Muscle of leg (tissue), 11 donors: ENCODE data around the gene SCGB2A2. TPM values are rescaled to one million over a fixed set of nuclear protein-coding genes. Genes with fewer than 3 reads are reported as not detected.

Source experiments
- DNase-seq: peaks from one replicate; pipeline ENCODE4 v3.0.0; 2013
- H3K27ac ChIP-seq: one replicate; pipeline ENCODE4 v1.5.1; 2013; ENCODE audit warnings: mild to moderate bottlenecking, low read length, control low read depth
- H3K27me3 ChIP-seq: one replicate; pipeline ENCODE4 v1.6.1; 2013; ENCODE audit warnings: low read length; ENCODE audit not compliant: control insufficient read depth, insufficient read depth
- H3K36me3 ChIP-seq: one replicate; pipeline ENCODE4 v1.6.1; 2013; ENCODE audit warnings: low read length; ENCODE audit not compliant: control insufficient read depth, insufficient read depth
- H3K4me1 ChIP-seq: one replicate; pipeline ENCODE4 v1.6.1; 2013; ENCODE audit warnings: low read length; ENCODE audit not compliant: control insufficient read depth, insufficient read depth
- H3K4me3 ChIP-seq: one replicate; pipeline ENCODE4 v1.5.1; 2013; ENCODE audit warnings: low read length, control low read depth
- H3K9me3 ChIP-seq: replicated peaks from 2 replicates; pipeline ENCODE4 v1.6.1; 2013; ENCODE audit warnings: low read depth, low read length; ENCODE audit not compliant: control insufficient read depth
- WGBS: methylation state at CpG from one replicate; pipeline ENCODE4 v1.1.5; 2013; ENCODE audit warnings: missing lambda C conversion rate; ENCODE audit not compliant: insufficient coverage; 5-methylcytosine and 5-hydroxymethylcytosine counted together
- polyA plus RNA-seq, 8 donors: library from polyadenylated mRNA; unstranded; fragments of 120-200 nt; gene quantifications; one replicate each; pipeline versions ENCODE4 v1.2.1 to v1.2.3, GENCODE V29; 2013; ENCODE audit warnings: inconsistent platforms in 1 of 8, low replicate concordance in 1 of 8; ENCODE audit not compliant: insufficient read length in 8 of 8, insufficient read depth in 1 of 8
- total RNA-seq: library from RNA; stranded (reverse); fragments of 120-200 nt; gene quantifications from one replicate; pipeline ENCODE4 v1.2.4, GENCODE V29; 2013

Gene SCGB2A2
- total and polyA plus RNA-seq, 9 donors: 0.38 TPM; not detected in 8

DNA sequence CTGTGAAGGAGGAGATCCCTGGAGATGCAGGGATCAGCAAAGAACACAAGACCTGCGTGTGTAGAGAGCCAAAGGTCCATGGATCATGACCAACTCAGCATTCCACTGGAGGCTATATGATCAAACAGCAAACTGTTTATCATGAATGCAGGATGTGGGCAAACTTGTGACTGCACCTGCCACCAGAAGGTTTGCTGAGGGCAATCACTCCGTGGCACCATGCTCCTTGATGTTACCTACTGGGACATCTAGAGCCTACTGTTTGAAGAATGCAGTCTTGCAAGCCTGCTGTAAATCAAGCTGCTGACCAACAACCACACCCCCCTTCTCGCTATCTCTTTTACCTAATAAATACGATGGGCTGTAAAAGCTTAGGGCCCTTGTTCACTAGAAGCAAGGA lies 18.3 kb upstream of the SCGB2A2 start:
- DNase-seq: no peak
- no peaks in the 10 kb centered on the region for H3K4me1 ChIP-seq
- no peaks in the 10 kb centered on the region for H3K36me3 ChIP-seq
- H3K9me3 ChIP-seq: peaks cover 18% of the 10 kb centered on the region
- H3K27me3 ChIP-seq: peaks cover 2% of the 10 kb centered on the region
- 62% methylated on average over 4 of the region's 4 CpGs for WGBS
- no peak overlapping the region for H3K27ac ChIP-seq
- H3K4me3 ChIP-seq: no peak overlapping the region

DNA sequence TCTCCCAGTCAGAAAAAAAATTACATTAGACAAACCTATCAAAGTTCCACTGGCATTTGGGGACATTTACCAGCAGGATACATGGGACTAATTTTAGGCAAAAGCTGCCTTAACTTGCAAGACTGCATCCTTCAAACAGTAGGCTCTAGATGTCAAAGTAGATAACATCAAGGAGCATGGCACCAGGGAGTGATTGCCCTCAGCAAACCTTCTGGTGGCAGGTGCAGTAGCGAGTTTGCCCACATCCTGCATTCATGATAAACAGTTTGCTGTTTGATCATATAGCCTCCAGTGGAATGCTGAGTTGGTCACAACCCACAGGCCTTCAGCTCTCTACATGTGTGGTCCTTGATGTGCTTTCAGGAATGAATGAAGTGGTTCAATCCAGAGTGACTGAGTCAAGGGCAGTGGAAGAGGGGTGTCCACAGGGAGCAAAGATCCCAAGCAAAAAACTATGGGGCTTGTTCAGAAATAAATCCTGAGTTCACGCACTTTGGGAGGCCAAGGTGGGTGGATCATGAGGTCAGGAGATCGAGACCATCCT lies 15.9 kb upstream of the SCGB2A2 start:
- Histone ChIP-seq H3K36me3 (no peaks in the 10 kb centered on the region), H3K4me3 (no peak overlapping the region), H3K9me3 (peaks cover 18% of the 10 kb centered on the region), H3K27me3 (peaks cover 2% of the 10 kb centered on the region), H3K4me1 (no peaks in the 10 kb centered on the region), H3K27ac (no peak overlapping the region)
- DNase-seq: no peak
- no CpG with 5 or more reads among the region's 3 CpGs for WGBS

DNA sequence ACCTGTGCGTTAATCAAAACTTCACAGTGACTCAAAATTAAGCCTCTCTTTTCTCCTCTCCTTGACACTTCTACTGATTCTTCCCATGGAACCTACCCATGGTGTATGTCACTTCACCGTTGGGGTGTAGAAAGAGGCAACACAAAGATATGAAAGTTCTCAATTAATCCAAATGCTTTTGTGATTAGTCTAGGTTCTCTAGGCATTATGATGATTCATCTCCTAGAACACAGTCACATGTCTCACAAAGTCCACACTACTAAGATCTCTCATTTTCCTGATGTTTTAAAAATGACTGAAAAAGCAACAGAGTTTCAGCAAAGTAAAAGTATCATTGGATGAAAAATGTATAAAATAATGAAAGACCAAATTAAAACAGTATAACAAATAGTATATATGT lies 13.7 kb upstream of the SCGB2A2 start:
- H3K4me1 ChIP-seq: no peaks in the 10 kb centered on the region
- DNase-seq: no peak
- H3K9me3 ChIP-seq: peaks cover 14% of the 10 kb centered on the region
- 90% methylated on average over 1 of the region's 2 CpGs for WGBS
- H3K27ac ChIP-seq: no peak overlapping the region
- H3K27me3 ChIP-seq: peaks cover 2% of the 10 kb centered on the region
- H3K4me3 ChIP-seq: no peak overlapping the region
- H3K36me3 ChIP-seq: no peaks in the 10 kb centered on the region

DNA sequence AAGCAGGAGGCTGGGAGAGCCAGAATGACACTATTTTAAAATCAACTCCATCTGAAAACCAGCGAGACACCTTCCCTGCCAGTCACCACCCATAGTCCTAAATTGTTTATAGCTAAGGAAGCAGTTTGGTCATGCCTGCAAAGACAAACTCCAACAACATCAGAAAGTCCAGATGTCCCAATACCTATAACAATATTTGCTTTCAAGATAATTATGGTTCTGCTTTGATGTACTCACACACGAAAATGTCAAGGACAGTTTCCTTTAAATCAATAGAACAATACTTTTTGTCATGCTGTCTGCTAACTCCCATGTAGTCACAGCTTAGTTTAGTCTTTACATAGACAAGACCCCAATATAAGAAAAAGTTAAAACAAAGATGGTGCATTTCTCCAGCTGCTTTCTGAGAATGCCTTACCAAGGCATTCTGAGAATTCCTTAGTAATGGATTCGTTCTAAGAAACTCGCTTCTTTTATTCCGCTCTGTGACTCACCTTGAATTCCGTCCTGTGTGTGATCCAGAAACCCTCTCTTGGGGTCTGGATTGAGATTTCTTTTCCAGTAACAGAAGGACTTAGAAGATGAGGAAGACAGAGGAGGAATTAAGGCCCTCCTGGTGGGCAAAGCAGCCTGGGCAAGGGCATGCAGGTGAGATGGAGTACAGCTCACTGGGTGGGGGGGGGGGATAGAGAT lies 9.6 kb upstream of the SCGB2A2 start:
- Histone ChIP-seq H3K9me3 (no peaks in the 10 kb centered on the region), H3K4me3 (no peak overlapping the region), H3K4me1 (no peaks in the 10 kb centered on the region), H3K27ac (no peak overlapping the region), H3K36me3 (no peaks in the 10 kb centered on the region), H3K27me3 (no peaks in the 10 kb centered on the region)
- WGBS: 83% methylated on average over 1 of the region's 6 CpGs
- DNase-seq: no peak

DNA sequence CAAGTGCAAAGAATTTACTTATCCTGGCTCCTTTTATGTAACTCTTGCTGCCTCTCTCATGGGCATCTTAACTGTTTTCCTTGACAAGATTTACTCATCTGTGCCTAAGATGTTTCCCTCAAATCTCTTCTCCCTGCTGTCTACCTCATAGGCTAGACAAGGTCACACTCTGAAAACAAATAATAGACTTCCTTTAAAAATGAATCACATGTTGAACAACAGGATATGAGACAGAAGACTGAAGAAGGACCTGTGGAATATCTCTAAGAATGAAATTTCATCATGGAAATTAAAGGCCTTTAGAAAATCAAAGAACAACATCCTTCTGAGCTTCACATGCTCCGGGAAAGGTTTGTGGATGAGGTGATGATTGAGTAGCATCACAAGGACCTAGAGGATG lies 6.0 kb upstream of the SCGB2A2 start:
- no peak overlapping the region for H3K27ac ChIP-seq
- WGBS: 100% methylated on average over 1 of the region's 1 CpG
- no peak overlapping the region for H3K4me3 ChIP-seq

DNA sequence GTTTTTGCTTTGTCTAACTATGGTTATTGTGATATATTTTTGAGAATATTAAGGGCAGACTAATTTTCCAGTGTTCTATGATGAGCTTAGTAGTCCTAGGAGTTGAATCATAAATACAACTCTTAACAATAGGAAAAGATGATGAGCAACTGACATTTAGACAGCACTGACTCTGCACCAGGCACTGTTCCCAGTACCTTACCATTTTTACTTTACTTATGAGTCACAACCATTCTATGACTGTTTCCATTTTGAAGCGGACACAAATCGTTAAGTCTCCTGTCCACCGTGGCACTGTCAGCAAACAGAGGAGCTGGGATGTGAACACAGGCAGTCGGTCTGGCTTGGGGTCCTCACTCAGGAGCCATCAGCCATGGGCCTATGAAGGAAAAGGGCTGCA lies 3.4 kb upstream of the SCGB2A2 start:
- peak; percentile 4 for DNase-seq
- WGBS: 75% methylated on average over 4 of the region's 4 CpGs
- H3K4me1 ChIP-seq: no peaks in the 10 kb centered on the region
- H3K27me3 ChIP-seq: no peaks in the 10 kb centered on the region
- no peak overlapping the region for H3K4me3 ChIP-seq
- no peak overlapping the region for H3K27ac ChIP-seq
- no peaks in the 10 kb centered on the region for H3K9me3 ChIP-seq
- H3K36me3 ChIP-seq: no peaks in the 10 kb centered on the region

More for the DNA sequence above, 6.0 kb upstream of the SCGB2A2 start:
- Histone ChIP-seq H3K36me3 (no peaks in the 10 kb centered on the region), H3K27me3 (no peaks in the 10 kb centered on the region), H3K9me3 (no peaks in the 10 kb centered on the region), H3K4me1 (no peaks in the 10 kb centered on the region)
- DNase-seq: no peak

DNA sequence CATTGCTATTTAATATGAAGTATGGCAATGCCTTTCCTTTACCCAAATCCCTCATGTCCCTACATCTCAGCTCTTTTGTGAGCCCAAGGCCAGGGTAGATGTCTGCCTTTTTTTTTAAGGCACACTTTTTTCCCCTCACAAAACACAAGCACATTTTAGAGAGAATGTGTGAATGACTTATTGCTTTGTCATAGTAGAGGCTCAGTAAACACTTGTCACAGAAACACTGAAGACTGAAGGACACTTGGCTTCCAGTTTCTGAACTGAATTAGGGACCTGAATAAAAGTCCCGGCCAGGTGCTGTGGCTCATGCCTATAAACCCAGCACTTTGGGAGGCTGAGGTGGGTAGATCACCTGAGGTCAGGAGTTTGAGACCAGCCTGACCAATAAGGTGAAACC lies 2.9 kb upstream of the SCGB2A2 start:
- H3K4me3 ChIP-seq: no peak overlapping the region
- no peaks in the 10 kb centered on the region for H3K36me3 ChIP-seq
- no peaks in the 10 kb centered on the region for H3K9me3 ChIP-seq
- no CpG with 5 or more reads among the region's 1 CpG for WGBS
- H3K27me3 ChIP-seq: no peaks in the 10 kb centered on the region
- no peak for DNase-seq
- H3K27ac ChIP-seq: no peak overlapping the region
- no peaks in the 10 kb centered on the region for H3K4me1 ChIP-seq

DNA sequence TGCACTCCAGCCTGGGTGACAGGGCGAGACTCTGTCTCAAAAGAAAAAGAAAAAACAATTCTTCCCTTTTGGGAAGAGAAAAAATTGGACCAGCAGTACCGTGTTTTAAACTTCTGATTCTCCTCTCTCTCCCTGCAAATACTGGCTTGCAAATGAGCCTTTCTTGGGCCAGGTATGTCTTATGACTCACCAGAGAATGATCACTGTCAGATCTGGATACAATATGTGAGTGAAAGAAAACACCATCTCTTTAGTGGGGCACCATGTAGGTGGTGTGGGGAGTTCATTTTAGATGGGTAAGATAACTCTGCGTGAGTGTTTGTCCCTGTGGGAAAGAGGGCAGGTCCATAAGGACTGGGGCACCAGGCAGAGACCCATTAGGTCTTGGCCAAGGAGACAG lies 2.4 kb upstream of the SCGB2A2 start:
- H3K4me1 ChIP-seq: no peaks in the 10 kb centered on the region
- H3K36me3 ChIP-seq: no peaks in the 10 kb centered on the region
- H3K27ac ChIP-seq: no peak overlapping the region
- DNase-seq: no peak
- no peaks in the 10 kb centered on the region for H3K27me3 ChIP-seq
- WGBS: 60% methylated on average over 1 of the region's 3 CpGs
- no peaks in the 10 kb centered on the region for H3K9me3 ChIP-seq
- no peak overlapping the region for H3K4me3 ChIP-seq

DNA sequence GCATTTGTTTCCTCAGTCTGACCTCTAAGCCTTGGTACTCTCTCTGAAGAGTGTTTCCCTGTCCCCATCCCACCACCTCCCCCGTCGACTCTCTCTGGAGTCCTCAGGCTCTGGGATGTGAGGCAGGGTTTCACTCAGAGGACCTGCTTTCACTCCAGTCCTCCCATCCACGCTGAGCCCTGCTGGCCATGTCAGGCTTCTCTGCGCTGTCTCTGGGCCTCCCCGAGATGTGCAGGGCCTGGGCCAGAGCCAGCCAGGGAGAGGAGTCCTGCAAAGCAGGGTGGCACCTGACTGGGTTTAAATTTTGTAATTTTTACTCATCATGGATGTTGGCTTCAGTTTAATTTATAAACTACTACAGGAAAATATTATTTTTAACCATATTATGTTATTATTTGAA lies 3.3 kb downstream of the SCGB2A2 start:
- no peak overlapping the region for H3K27ac ChIP-seq
- H3K4me1 ChIP-seq: no peaks in the 10 kb centered on the region
- no peaks in the 10 kb centered on the region for H3K9me3 ChIP-seq
- no peaks in the 10 kb centered on the region for H3K36me3 ChIP-seq
- no peak for DNase-seq
- no peak overlapping the region for H3K4me3 ChIP-seq
- WGBS: 60% methylated on average over 1 of the region's 5 CpGs
- no peaks in the 10 kb centered on the region for H3K27me3 ChIP-seq

DNA sequence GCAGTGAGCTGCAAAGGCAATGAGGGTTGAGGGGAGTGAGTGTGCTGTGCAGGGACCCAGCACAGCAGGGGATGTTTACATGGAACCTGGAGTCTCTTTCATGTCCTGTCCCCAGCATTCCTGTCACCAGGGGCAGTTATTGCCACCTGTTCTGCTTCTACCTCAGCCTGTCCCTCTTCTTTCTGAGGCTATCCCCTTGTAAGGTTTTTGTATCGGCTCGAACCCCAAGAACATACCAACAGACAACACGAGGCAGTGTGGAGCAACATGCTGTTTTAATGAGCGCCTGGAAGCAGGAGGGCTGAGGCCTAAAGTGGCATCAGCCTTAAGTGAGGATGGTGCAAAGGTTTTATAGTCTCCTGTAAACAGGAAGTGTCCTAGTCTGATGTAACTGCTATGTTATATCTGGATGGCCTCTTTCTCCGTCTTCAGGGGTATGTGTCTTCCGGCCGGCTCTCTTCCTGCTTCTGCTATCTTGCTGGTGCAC lies 3.9 kb downstream of the SCGB2A2 start:
- H3K36me3 ChIP-seq: no peaks in the 10 kb centered on the region
- DNase-seq: no peak
- WGBS: 63% methylated on average over 3 of the region's 7 CpGs
- H3K27me3 ChIP-seq: no peaks in the 10 kb centered on the region
- H3K4me1 ChIP-seq: no peaks in the 10 kb centered on the region
- no peak overlapping the region for H3K4me3 ChIP-seq
- H3K9me3 ChIP-seq: no peaks in the 10 kb centered on the region
- H3K27ac ChIP-seq: no peak overlapping the region

DNA sequence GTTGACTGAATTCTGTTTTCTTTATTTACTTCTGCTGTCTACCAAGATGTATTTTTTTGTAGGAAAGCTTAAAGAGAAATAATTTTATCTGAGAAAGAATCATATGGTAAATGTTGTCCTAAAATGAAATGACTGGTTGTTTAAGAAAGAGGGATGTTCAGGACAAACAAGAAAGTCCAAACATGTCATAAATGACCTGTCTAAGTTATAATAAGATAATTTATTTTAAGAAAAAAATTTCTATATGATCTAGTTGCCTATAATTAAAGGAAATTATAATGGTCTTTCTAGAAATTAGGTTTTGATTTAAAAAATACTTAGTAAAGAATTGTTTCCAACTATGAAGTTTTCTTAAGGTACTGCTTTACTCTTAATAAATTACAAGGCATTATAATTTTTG lies 10.5 kb downstream of the SCGB2A2 start:
- DNase-seq: no peak
- H3K4me3 ChIP-seq: no peak overlapping the region
- H3K36me3 ChIP-seq: no peaks in the 10 kb centered on the region
- no peaks in the 10 kb centered on the region for H3K9me3 ChIP-seq
- no peaks in the 10 kb centered on the region for H3K4me1 ChIP-seq
- no peak overlapping the region for H3K27ac ChIP-seq
- no peaks in the 10 kb centered on the region for H3K27me3 ChIP-seq
